HG02943 (cell line): ENCODE results near the gene ULBP1.
"Not testable (repeated sequence)": the region's sequence is repeated elsewhere in the genome, so short reads cannot be mapped to it uniquely, and the experiment has no call there.

ENCODE experiments used
- ATAC-seq: cut with Tn5 transposase; IDR thresholded peaks from one replicate; pipeline ENCODE4 v1.9.1; 2021; ENCODE audit warnings: mild to moderate bottlenecking, low read depth, moderate library complexity; ENCODE audit not compliant: unreplicated experiment

Gene ULBP1

GRCh38 chr6:149951096-149951495 lies 12.6 kb upstream of the ULBP1 start:
- ATAC-seq, result no peak

GRCh38 chr6:149951626-149952025 lies 12.1 kb upstream of the ULBP1 start:
- ATAC-seq, result no peak

- ATAC-seq, result not testable (repeated sequence)
Measured at GRCh38 chr6:149953390-149953789, 10.4 kb upstream of the ULBP1 start.

- not testable (repeated sequence) for ATAC-seq
Measured at GRCh38 chr6:149953934-149954327, 9.8 kb upstream of the ULBP1 start.

GRCh38 chr6:149954328-149954983 lies 9.3 kb upstream of the ULBP1 start:
- ATAC-seq, result not testable (repeated sequence)

- ATAC-seq, result not testable (repeated sequence)
Measured at GRCh38 chr6:149954984-149955653, 8.6 kb upstream of the ULBP1 start.

- ATAC-seq, result not testable (repeated sequence)
Measured at GRCh38 chr6:149955654-149956317, 8.0 kb upstream of the ULBP1 start.

GRCh38 chr6:149958124-149958523 lies 5.6 kb upstream of the ULBP1 start:
- ATAC-seq, result not testable (repeated sequence)

GRCh38 chr6:149959806-149960205 lies 3.9 kb upstream of the ULBP1 start:
- not testable (repeated sequence) for ATAC-seq

- no peak for ATAC-seq
Measured at GRCh38 chr6:149960488-149960887, 3.3 kb upstream of the ULBP1 start.

GRCh38 chr6:149961728-149962425 lies 1.9 kb upstream of the ULBP1 start:
- no peak for ATAC-seq

- ATAC-seq, result no peak
Measured at GRCh38 chr6:149962461-149963211, 1.1 kb upstream of the ULBP1 start.

GRCh38 chr6:149963212-149963461 lies 606 bp upstream of the ULBP1 start:
- ATAC-seq, result no peak

- no peak for ATAC-seq
Measured at GRCh38 chr6:149964308-149965193, 808 bp downstream of the ULBP1 start.

GRCh38 chr6:149965194-149966020 lies 1.7 kb downstream of the ULBP1 start:
- ATAC-seq, result no peak

- not testable (repeated sequence) for ATAC-seq
Measured at GRCh38 chr6:149966319-149966718, 2.6 kb downstream of the ULBP1 start.

- ATAC-seq, result no peak
Measured at GRCh38 chr6:149967591-149967990, 3.8 kb downstream of the ULBP1 start.

- ATAC-seq, result not testable (repeated sequence)
Measured at GRCh38 chr6:149967999-149968398, 4.3 kb downstream of the ULBP1 start.

- not testable (repeated sequence) for ATAC-seq
Measured at GRCh38 chr6:149968909-149969308, 5.2 kb downstream of the ULBP1 start.
